Measurements from ENCODE around the gene MXRA7. TPM values are rescaled to one million over a fixed set of nuclear protein-coding genes. Genes with fewer than 3 reads are reported as not detected.

The MXRA7 gene
- total and polyA plus RNA-seq, 2 donors (not counting 1 experiment from before 2014, with no cell fraction given), result 5.5 to 16.1 TPM

DNA sequence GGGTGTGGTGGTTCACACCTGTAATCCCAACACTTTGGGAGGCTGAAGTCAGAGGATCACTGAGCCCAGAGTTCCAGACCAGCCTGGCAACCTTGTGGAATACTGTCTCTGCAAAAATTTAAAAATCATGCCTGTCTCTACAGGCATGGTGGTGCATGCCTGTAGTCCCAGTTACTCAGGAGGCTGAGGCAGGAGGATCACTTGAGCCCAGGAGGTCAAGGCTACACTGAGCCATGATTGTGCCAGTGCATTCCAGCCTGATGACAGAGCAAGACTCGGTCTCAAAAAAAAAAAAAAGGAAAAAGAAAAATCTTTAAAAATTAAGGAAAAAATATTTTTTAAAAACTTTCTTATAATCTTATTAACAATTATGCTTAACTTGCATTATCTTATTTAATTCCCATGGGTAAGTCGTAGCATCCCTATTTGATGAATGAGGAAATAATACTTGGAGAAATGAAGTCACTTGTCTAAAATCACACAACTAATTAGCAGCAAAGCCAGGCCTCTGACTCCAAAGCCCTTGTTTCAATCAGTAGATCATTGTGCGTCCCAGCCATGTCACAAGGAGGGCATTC is 40.7 kb upstream of the MXRA7 start:
- no peak overlapping the region for H3K9ac ChIP-seq (ENCODE audit: low read length)
- no peak overlapping the region for H3K4me3 ChIP-seq (ENCODE audit: control extremely low read depth in 1 of 5, extremely low read depth in 1 of 5, insufficient read depth in 1 of 5, low read depth in 2 of 5, low read length in 4 of 5)
- peaks cover 9 to 14% of the 10 kb centered on the region in 2 experiments for H3K36me3 ChIP-seq (replicated peaks in 1 of 2; ENCODE audit: control extremely low read depth in 1 of 2, control insufficient read depth in 1 of 2, extremely low read depth in 1 of 2, insufficient read depth in 2 of 2, low read length in 1 of 2)
- H3K4me1 ChIP-seq (ENCODE audit: control insufficient read depth in 2 of 2, insufficient read depth in 2 of 2, low read length in 2 of 2), result peaks cover 0 to 15% of the 10 kb centered on the region in 2 donors
- no peaks in the 10 kb centered on the region for H3K9me3 ChIP-seq (ENCODE audit: control extremely low read depth in 1 of 3, control insufficient read depth in 2 of 3, insufficient read depth in 1 of 3, low read length in 2 of 3)
- ChIA-PET POLR2A (no interaction called here), CTCF (no interaction called here)
- H3K27ac ChIP-seq (ENCODE audit: low read length in 2 of 2), result no peak overlapping the region
- no CpG with 5 or more reads among the region's 3 CpGs for WGBS (ENCODE audit: insufficient coverage)
- H2AFZ ChIP-seq (ENCODE audit: insufficient read depth, low read depth, low read length, poor library complexity, severe bottlenecking), result no peak overlapping the region
- peaks cover 5% of the 10 kb centered on the region for H3K79me2 ChIP-seq (ENCODE audit: control insufficient read depth, insufficient read depth, low read length)
- no peak for ATAC-seq (ENCODE audit: low read depth)
- TF ChIP-seq, protein P1, sequence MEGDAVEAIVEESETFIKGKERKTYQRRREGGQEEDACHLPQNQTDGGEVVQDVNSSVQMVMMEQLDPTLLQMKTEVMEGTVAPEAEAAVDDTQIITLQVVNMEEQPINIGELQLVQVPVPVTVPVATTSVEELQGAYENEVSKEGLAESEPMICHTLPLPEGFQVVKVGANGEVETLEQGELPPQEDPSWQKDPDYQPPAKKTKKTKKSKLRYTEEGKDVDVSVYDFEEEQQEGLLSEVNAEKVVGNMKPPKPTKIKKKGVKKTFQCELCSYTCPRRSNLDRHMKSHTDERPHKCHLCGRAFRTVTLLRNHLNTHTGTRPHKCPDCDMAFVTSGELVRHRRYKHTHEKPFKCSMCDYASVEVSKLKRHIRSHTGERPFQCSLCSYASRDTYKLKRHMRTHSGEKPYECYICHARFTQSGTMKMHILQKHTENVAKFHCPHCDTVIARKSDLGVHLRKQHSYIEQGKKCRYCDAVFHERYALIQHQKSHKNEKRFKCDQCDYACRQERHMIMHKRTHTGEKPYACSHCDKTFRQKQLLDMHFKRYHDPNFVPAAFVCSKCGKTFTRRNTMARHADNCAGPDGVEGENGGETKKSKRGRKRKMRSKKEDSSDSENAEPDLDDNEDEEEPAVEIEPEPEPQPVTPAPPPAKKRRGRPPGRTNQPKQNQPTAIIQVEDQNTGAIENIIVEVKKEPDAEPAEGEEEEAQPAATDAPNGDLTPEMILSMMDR (IDR thresholded peaks at IDR 0.05), result no peak
- TF ChIP-seq EZH2 (IDR thresholded peaks at IDR 0.05; ENCODE audit: borderline replicate concordance, insufficient read depth, low read depth, low read length, poor library complexity, severe bottlenecking), result no peak
- no peak overlapping the region for H3K4me2 ChIP-seq (replicated peaks; ENCODE audit: low read depth, low read length, poor library complexity, severe bottlenecking)
- H3K27me3 ChIP-seq (replicated peaks in 1 of 4; ENCODE audit: control extremely low read depth in 1 of 4, control insufficient read depth in 3 of 4, insufficient read depth in 4 of 4, low read length in 3 of 4), result no peaks in the 10 kb centered on the region
- Mint-ChIP-seq H3K27ac (no peak overlapping the region), H3K9me3 (ENCODE audit: insufficient read depth) (no peaks in the 10 kb centered on the region), H3K4me1 (peaks cover 12% of the 10 kb centered on the region), H3K27me3 (no peaks in the 10 kb centered on the region), H3K4me3 (no peak overlapping the region)
- DNase-seq, result no peak
- intact Hi-C loops (cut with micrococcal nuclease), result no loop called here
- no peaks in the 10 kb centered on the region for H4K20me1 ChIP-seq (ENCODE audit: control insufficient read depth, insufficient read depth, low read length, poor library complexity, severe bottlenecking)

DNA sequence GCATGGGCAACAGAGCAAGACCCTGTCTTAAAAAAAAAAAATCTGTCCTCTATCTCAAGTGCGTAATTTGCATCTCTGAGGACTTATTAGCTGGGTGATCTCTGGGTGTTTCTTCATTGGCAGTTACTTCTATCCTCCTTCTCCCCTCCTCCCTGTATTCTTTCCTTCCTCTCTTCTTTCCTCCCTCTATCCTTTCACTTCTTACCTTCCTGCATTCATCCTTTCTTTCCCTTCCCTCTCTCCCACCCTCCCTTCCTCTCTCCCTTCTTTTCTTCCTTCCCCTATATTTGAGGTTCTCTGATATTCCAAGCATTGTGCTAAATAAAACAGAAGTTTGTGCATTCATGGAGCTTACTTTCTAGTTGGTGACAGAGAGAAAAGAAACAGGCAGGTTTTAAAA is 37.9 kb upstream of the MXRA7 start:
- Mint-ChIP-seq H3K4me1 (peaks cover 11% of the 10 kb centered on the region), H3K27me3 (no peaks in the 10 kb centered on the region), H3K4me3 (no peak overlapping the region), H3K27ac (no peak overlapping the region), H3K9me3 (ENCODE audit: insufficient read depth) (no peaks in the 10 kb centered on the region)
- peaks cover 0 to 15% of the 10 kb centered on the region in 2 donors for H3K4me1 ChIP-seq (ENCODE audit: control insufficient read depth in 2 of 2, insufficient read depth in 2 of 2, low read length in 2 of 2)
- DNase-seq, result no peak
- no peak overlapping the region for H2AFZ ChIP-seq (ENCODE audit: insufficient read depth, low read depth, low read length, poor library complexity, severe bottlenecking)
- H3K36me3 ChIP-seq (replicated peaks in 1 of 2; ENCODE audit: control extremely low read depth in 1 of 2, control insufficient read depth in 1 of 2, extremely low read depth in 1 of 2, insufficient read depth in 2 of 2, low read length in 1 of 2), result peaks cover 18 to 38% of the 10 kb centered on the region in 2 experiments
- H3K79me2 ChIP-seq (ENCODE audit: control insufficient read depth, insufficient read depth, low read length), result peaks cover 5% of the 10 kb centered on the region
- H3K27ac ChIP-seq (ENCODE audit: low read length in 2 of 2), result no peak overlapping the region
- no peaks in the 10 kb centered on the region for H4K20me1 ChIP-seq (ENCODE audit: control insufficient read depth, insufficient read depth, low read length, poor library complexity, severe bottlenecking)
- no peak overlapping the region for H3K4me3 ChIP-seq (ENCODE audit: control extremely low read depth in 1 of 5, extremely low read depth in 1 of 5, insufficient read depth in 1 of 5, low read depth in 2 of 5, low read length in 4 of 5)
- no peak overlapping the region for H3K9ac ChIP-seq (ENCODE audit: low read length)
- POLR2A ChIA-PET, result no interaction called here
- WGBS (ENCODE audit: insufficient coverage), result 100% methylated on average over 1 of the region's 1 CpG
- no peaks in the 10 kb centered on the region for H3K9me3 ChIP-seq (ENCODE audit: control extremely low read depth in 1 of 3, control insufficient read depth in 2 of 3, insufficient read depth in 1 of 3, low read length in 2 of 3)
- CTCF ChIA-PET, result no interaction called here
- ATAC-seq (ENCODE audit: low read depth), result no peak
- TF ChIP-seq, protein P1 (IDR thresholded peaks at IDR 0.05), result no peak
- TF ChIP-seq EZH2 (IDR thresholded peaks at IDR 0.05; ENCODE audit: borderline replicate concordance, insufficient read depth, low read depth, low read length, poor library complexity, severe bottlenecking), result no peak
- H3K27me3 ChIP-seq (replicated peaks in 1 of 4; ENCODE audit: control extremely low read depth in 1 of 4, control insufficient read depth in 3 of 4, insufficient read depth in 4 of 4, low read length in 3 of 4), result no peaks in the 10 kb centered on the region
- no peak overlapping the region for H3K4me2 ChIP-seq (replicated peaks; ENCODE audit: low read depth, low read length, poor library complexity, severe bottlenecking)
- intact Hi-C loops (cut with micrococcal nuclease), result no loop called here

All from B cell (primary cell).